H1 (cell line): Measurements from ENCODE around the gene GRK3. TPM values are rescaled to one million over a fixed set of nuclear protein-coding genes. Genes with fewer than 3 reads are reported as not detected.

Experiments
- CTCF ChIA-PET: fragments of 300-600 bp; sonication (Branson Sonifier 250); formaldehyde crosslinking; loops from one replicate; lab custom pipeline; 2021; ENCODE audit not compliant: partially characterized antibody; lab: Charles Lee
- POLR2A ChIA-PET: fragments of 300-600 bp; sonication (Branson Sonifier 250); formaldehyde crosslinking; loops from one replicate; lab custom pipeline; 2021; ENCODE audit warnings: inconsistent platforms; ENCODE audit not compliant: partially characterized antibody; lab: Charles Lee
- DNase-seq, 2 experiments: peaks; one replicate each; pipeline versions ENCODE4 v3.0.0 to v3.0.0-alpha.2; 2010 to 2022; ENCODE audit warnings: low spot score in 2 of 2, low read depth in 1 of 2, mixed read lengths in 1 of 2
- FAIRE-seq: peaks from 2 replicates; lab custom pipeline; 2011; peaks lifted over from hg19 to GRCh38; lab: Jason Lieb, UNC
- H2AFZ ChIP-seq: 2 replicates; pipeline ENCODE4 v1.8.1; 2012; ENCODE audit warnings: low read length, inconsistent platforms
- H2AK5ac ChIP-seq: 2 replicates; pipeline ENCODE4 v1.6.1; 2013; ENCODE audit warnings: low read depth, low read length
- H2BK120ac ChIP-seq: replicated peaks from 2 replicates; pipeline ENCODE3; 2013; ENCODE audit warnings: low read depth, low read length, inconsistent platforms
- H2BK12ac ChIP-seq: 2 replicates; pipeline ENCODE4 v1.6.1; 2013; ENCODE audit warnings: low read depth, low read length
- H2BK15ac ChIP-seq: 2 replicates; pipeline ENCODE4 v1.6.1; 2013; ENCODE audit warnings: low read length
- H2BK20ac ChIP-seq: 2 replicates; pipeline ENCODE4 v1.6.1; 2013; ENCODE audit warnings: low read length
- H2BK5ac ChIP-seq: 2 replicates; pipeline ENCODE4 v1.6.1; 2013; ENCODE audit warnings: low read depth, low read length
- H3K14ac ChIP-seq: 2 replicates; pipeline ENCODE4 v1.6.1; 2013; ENCODE audit warnings: inconsistent platforms; ENCODE audit not compliant: insufficient read length
- H3K18ac ChIP-seq: 2 replicates; pipeline ENCODE4 v1.6.1; 2013; ENCODE audit warnings: low read length; ENCODE audit errors: extremely low read depth
- H3K23ac ChIP-seq: 2 replicates; pipeline ENCODE4 v1.6.1; 2013; ENCODE audit warnings: inconsistent platforms; ENCODE audit not compliant: insufficient read length
- H3K23me2 ChIP-seq: 2 replicates; pipeline ENCODE4 v1.6.1; 2013; ENCODE audit warnings: low read depth, low read length
- H3K27ac ChIP-seq: 2 replicates; pipeline ENCODE4 v1.6.1; 2011; ENCODE audit warnings: low read depth, low read length, inconsistent platforms
- H3K27me3 ChIP-seq, 4 experiments: replicated peaks in 1 of 4; 1 replicate in 1 of 4; 2 replicates in 3 of 4; pipeline versions ENCODE4 v1.6.1 to v1.8.1; 2011 to 2013; ENCODE audit warnings: low read length in 3 of 4, mild to moderate bottlenecking in 3 of 4, inconsistent platforms in 2 of 4, mixed read lengths in 2 of 4, moderate library complexity in 1 of 4; ENCODE audit not compliant: control insufficient read depth in 3 of 4, insufficient read depth in 3 of 4; ENCODE audit errors: extremely low read depth in 1 of 4
- H3K36me3 ChIP-seq, 4 experiments: 2 replicates each; pipeline versions ENCODE4 v1.6.1 to v1.8.1; 2011 to 2013; ENCODE audit warnings: mild to moderate bottlenecking in 4 of 4, low read length in 3 of 4, moderate library complexity in 2 of 4, control low read depth in 1 of 4, inconsistent platforms in 1 of 4; ENCODE audit not compliant: insufficient read depth in 4 of 4, control insufficient read depth in 2 of 4
- H3K4ac ChIP-seq: replicated peaks from 2 replicates; pipeline ENCODE3; 2013; ENCODE audit warnings: low read length, low read depth, mixed read lengths, inconsistent platforms; ENCODE audit not compliant: insufficient read length
- H3K4me1 ChIP-seq, 4 experiments: replicated peaks in 1 of 4; 1 replicate in 1 of 4; 2 replicates in 3 of 4; pipeline versions ENCODE4 v1.6.1 to v1.8.1; 2011 to 2013; ENCODE audit warnings: low read length in 3 of 4, inconsistent platforms in 2 of 4, mixed read lengths in 1 of 4; ENCODE audit not compliant: insufficient read depth in 4 of 4, control insufficient read depth in 3 of 4
- H3K4me2 ChIP-seq, 2 experiments: 2 replicates each; pipeline versions ENCODE4 v1.6.1 to v1.8.1; 2011 to 2013; ENCODE audit warnings: low read depth in 2 of 2, low read length in 2 of 2, control low read depth in 1 of 2, inconsistent platforms in 1 of 2, mild to moderate bottlenecking in 1 of 2; ENCODE audit not compliant: insufficient read depth in 1 of 2
- H3K4me3 ChIP-seq, 4 experiments: fragments of 200-600, 300-600 bp in 1 of 4; sonication (generic), shearing (Covaris generic), sonication (Bioruptor Twin) in 1 of 4; 2 replicates each; pipeline versions ENCODE4 v1.5.1 to v1.8.1; 2011 to 2016; ENCODE audit warnings: low read length in 4 of 4, low read depth in 3 of 4, control low read depth in 2 of 4, inconsistent platforms in 2 of 4, mild to moderate bottlenecking in 2 of 4, mixed read lengths in 1 of 4, moderate library complexity in 1 of 4; ENCODE audit not compliant: insufficient read depth in 2 of 4; ENCODE audit errors: extremely low read depth in 1 of 4
- H3K56ac ChIP-seq: replicated peaks from 2 replicates; pipeline ENCODE3; 2013; ENCODE audit warnings: low read depth, mild to moderate bottlenecking, mixed read lengths, low read length, inconsistent platforms; ENCODE audit not compliant: insufficient read length
- H3K79me1 ChIP-seq: 2 replicates; pipeline ENCODE4 v1.6.1; 2013; ENCODE audit warnings: low read depth, low read length, control low read depth
- H3K79me2 ChIP-seq, 2 experiments: 2 replicates each; pipeline versions ENCODE4 v1.6.1 to v1.8.1; 2012 to 2013; ENCODE audit warnings: low read length in 2 of 2, mild to moderate bottlenecking in 2 of 2, inconsistent platforms in 1 of 2; ENCODE audit not compliant: insufficient read depth in 2 of 2, control insufficient read depth in 1 of 2
- H3K9ac ChIP-seq, 4 experiments: replicated peaks in 1 of 4; 1 replicate in 1 of 4; 2 replicates in 3 of 4; pipeline versions ENCODE4 v1.6.1 to v1.8.1; 2011 to 2013; ENCODE audit warnings: low read depth in 3 of 4, low read length in 3 of 4, control low read depth in 2 of 4, mild to moderate bottlenecking in 2 of 4, moderate library complexity in 2 of 4, inconsistent platforms in 1 of 4; ENCODE audit errors: extremely low read depth in 1 of 4
- H3K9me3 ChIP-seq, 2 experiments: 2 replicates each; pipeline versions ENCODE4 v1.6.1 to v1.8.1; 2012 to 2013; ENCODE audit warnings: mild to moderate bottlenecking in 2 of 2, moderate library complexity in 2 of 2, control low read depth in 1 of 2, inconsistent platforms in 1 of 2, low read depth in 1 of 2, low read length in 1 of 2, mixed read lengths in 1 of 2; ENCODE audit not compliant: insufficient read depth in 2 of 2
- H4K20me1 ChIP-seq, 2 experiments: replicated peaks in 1 of 2; 2 replicates each; pipeline versions ENCODE3 to v1.8.1; 2011 to 2013; ENCODE audit warnings: inconsistent platforms in 2 of 2, low read length in 2 of 2, mild to moderate bottlenecking in 1 of 2; ENCODE audit not compliant: insufficient read depth in 2 of 2, control insufficient read depth in 1 of 2
- H4K5ac ChIP-seq: 2 replicates; pipeline ENCODE4 v1.6.1; 2013; ENCODE audit warnings: low read length, low read depth, mixed read lengths, inconsistent platforms; ENCODE audit not compliant: insufficient read length
- H4K8ac ChIP-seq: 2 replicates; pipeline ENCODE4 v1.8.0; 2013; ENCODE audit warnings: mild to moderate bottlenecking, moderate library complexity, low read length, inconsistent platforms; ENCODE audit not compliant: insufficient read depth; ENCODE audit errors: extremely low read depth
- H4K91ac ChIP-seq: replicated peaks from 2 replicates; pipeline ENCODE3; 2013; ENCODE audit warnings: low read length, mixed read lengths, inconsistent platforms; ENCODE audit not compliant: insufficient read length
- GTF2F1 ChIP-seq: IDR thresholded peaks from 2 replicates; pipeline ENCODE4 v1.6.1; 2012; ENCODE audit warnings: low read depth, low read length, improper control_type of control experiment, borderline replicate concordance
- MAFK ChIP-seq: IDR thresholded peaks from 2 replicates; pipeline ENCODE4 v1.6.1; 2012; ENCODE audit warnings: low read depth, mild to moderate bottlenecking, improper control_type of control experiment, low read length
- RFX5 ChIP-seq: IDR thresholded peaks from 2 replicates; pipeline ENCODE4 v1.6.1; 2011; ENCODE audit warnings: low read depth, low read length, improper control_type of control experiment, borderline replicate concordance
- WGBS, 2 experiments: shearing (Covaris generic) in 1 of 2; methylation state at CpG; one replicate each; pipeline versions ENCODE4 v1.1.6 to v1.1.7; 2013 to 2015; ENCODE audit warnings: low lambda C conversion rate in 2 of 2, mixed read lengths in 2 of 2, inconsistent platforms in 1 of 2, low coverage in 1 of 2, missing lambda C conversion rate in 1 of 2; ENCODE audit not compliant: insufficient replicate concordance in 2 of 2, insufficient coverage in 1 of 2, insufficient read length in 1 of 2; ENCODE audit errors: extremely low coverage in 1 of 2, missing lambda C conversion rate in 1 of 2; 5-methylcytosine and 5-hydroxymethylcytosine counted together
- polyA plus RNA-seq, 7 experiments: library from polyadenylated mRNA; depleted of rRNA in 3 of 7; stranded (reverse) in 5 of 7; unstranded in 2 of 7; fragments of >200 nt in 5 of 7; fragments of 200-250 nt in 2 of 7; gene quantifications; 1 replicate in 5 of 7; 2 replicates in 1 of 7; 4 replicates in 1 of 7; pipeline versions ENCODE4 v1.2.1 to v1.2.3, GENCODE V29; 2011 to 2013; ENCODE audit warnings: missing spikeins in 2 of 7, mixed read lengths in 2 of 7
- total RNA-seq: library from RNA; stranded (reverse); fragmentation: NEBNext Ultra II Directional; extraction: Animal tissue kit (Norgen Biotek cat#: 25700); gene quantifications from 2 replicates; pipeline ENCODE4 v1.2.1, GENCODE V29; 2021

The GRK3 gene
- total and polyA plus RNA-seq, 2 of the 8 experiments (the other 6 are each of a cell fraction or from before 2014, with no cell fraction given) = 7.5 to 35.3 TPM

- ChIA-PET CTCF (interaction anchor here (0.6 to 1.1 kb wide), 2 partner anchors 9 to 56 kb away, joined by 3 read pairs; no protein-coding TSS in a partner anchor), POLR2A (no interaction called here)
- H3K4me2 ChIP-seq = no peak overlapping the region
- no peaks in the 10 kb centered on the region for H3K4me1 ChIP-seq
- WGBS, 2 experiments = 91% methylated on average over 6 of the region's 6 CpGs; no CpG with 5 or more reads in 1 of the 2 experiments
- H2BK12ac ChIP-seq = no peak overlapping the region
- no peak overlapping the region for H2BK15ac ChIP-seq
- H3K14ac ChIP-seq = no peak overlapping the region
- no peak overlapping the region for H3K4ac ChIP-seq
- H2AFZ ChIP-seq = no peak overlapping the region
- peaks cover 0 to 2% of the 10 kb centered on the region in 2 experiments for H4K20me1 ChIP-seq
- H3K56ac ChIP-seq = no peak overlapping the region
- no peaks in the 10 kb centered on the region for H3K79me2 ChIP-seq
- H2AK5ac ChIP-seq = no peak overlapping the region
- H2BK5ac ChIP-seq = no peak overlapping the region
- H3K9ac ChIP-seq = no peak overlapping the region
- H3K9me3 ChIP-seq = no peaks in the 10 kb centered on the region
- no peaks in the 10 kb centered on the region for H3K27me3 ChIP-seq
- H3K23ac ChIP-seq = no peak overlapping the region
- TF ChIP-seq RFX5 (no peak), GTF2F1 (no peak), MAFK (no peak)
- no peaks in the 10 kb centered on the region for H3K79me1 ChIP-seq
- no peak overlapping the region for H3K18ac ChIP-seq
- H4K91ac ChIP-seq = no peak overlapping the region
- H2BK120ac ChIP-seq = no peak overlapping the region
- DNase-seq (no peak), FAIRE-seq (no peak)
- no peak overlapping the region for H4K8ac ChIP-seq
- no peak overlapping the region for H3K27ac ChIP-seq
- H3K23me2 ChIP-seq = no peaks in the 10 kb centered on the region
- no peak overlapping the region for H3K4me3 ChIP-seq
- no peak overlapping the region for H4K5ac ChIP-seq
- H2BK20ac ChIP-seq = no peak overlapping the region
- peaks cover 0 to 5% (median 0%) of the 10 kb centered on the region in 4 experiments; a peak in 2 of 8 replicates for H3K36me3 ChIP-seq
These were observed 147.0 kb downstream of the GRK3 start for GRCh38 chr22:25711491-25711890.
